ENCODE measurements around the gene UBE2L3.
"Not testable (repeated sequence)": the region's sequence is repeated elsewhere in the genome, so short reads cannot be mapped to it uniquely, and the experiment has no call there.

Gene UBE2L3

GRCh38 chr22:21567456-21568346 is at the start of gene UBE2L3:
Gene UBE2L3 (plus strand): TSS chr22:21567714. CDS start chr22:21567745, 31 bp downstream.
- peak; percentile 93 for DNase-seq

- not testable (repeated sequence) for DNase-seq
These were observed 40.6 kb upstream of the UBE2L3 start for GRCh38 chr22:21526705-21527500.

- DNase-seq, result not testable (repeated sequence)
These were observed 36.0 kb upstream of the UBE2L3 start for GRCh38 chr22:21531525-21531924.

GRCh38 chr22:21532863-21533648 is 34.5 kb upstream of the UBE2L3 start:
- not testable (repeated sequence) for DNase-seq

GRCh38 chr22:21539862-21540261 is 27.7 kb upstream of the UBE2L3 start:
- DNase-seq, result not testable (repeated sequence)

GRCh38 chr22:21544432-21545322 is 22.8 kb upstream of the UBE2L3 start:
- DNase-seq, result not testable (repeated sequence)

- DNase-seq, result not testable (repeated sequence)
These were observed 18.0 kb upstream of the UBE2L3 start for GRCh38 chr22:21549558-21549957.

- DNase-seq, result not testable (repeated sequence)
These were observed 17.4 kb upstream of the UBE2L3 start for GRCh38 chr22:21550008-21550677.

GRCh38 chr22:21550678-21551047 is 16.9 kb upstream of the UBE2L3 start:
- not testable (repeated sequence) for DNase-seq

- DNase-seq, result not testable (repeated sequence)
These were observed 16.2 kb upstream of the UBE2L3 start, which contains the start of gene RIMBP3C for GRCh38 chr22:21551361-21551760. Gene RIMBP3C (minus strand): TSS chr22:21551461. CDS start chr22:21550976, 485 bp downstream.

GRCh38 chr22:21559345-21560125 is 8.0 kb upstream of the UBE2L3 start:
- not testable (repeated sequence) for DNase-seq

- not testable (repeated sequence) for DNase-seq
These were observed 6.9 kb upstream of the UBE2L3 start for GRCh38 chr22:21560657-21561056.

- DNase-seq, result no peak
These were observed 3.6 kb upstream of the UBE2L3 start for GRCh38 chr22:21563912-21564311.

GRCh38 chr22:21564411-21564810 is 3.1 kb upstream of the UBE2L3 start:
- no peak for DNase-seq

- no peak for DNase-seq
These were observed 997 bp downstream of the UBE2L3 start for GRCh38 chr22:21568347-21569075.

- not testable (repeated sequence) for DNase-seq
These were observed 1.5 kb downstream of the UBE2L3 start for GRCh38 chr22:21569076-21569427.

- no peak for DNase-seq
These were observed 2.1 kb downstream of the UBE2L3 start for GRCh38 chr22:21569459-21570170.

GRCh38 chr22:21570398-21570797 is 2.9 kb downstream of the UBE2L3 start:
- no peak for DNase-seq

- no peak for DNase-seq
These were observed 4.2 kb downstream of the UBE2L3 start for GRCh38 chr22:21571679-21572078.

All from islet precursor cell (in vitro differentiated cells).